Measurements from ENCODE around the gene TMEM117. TPM values are rescaled to one million over a fixed set of nuclear protein-coding genes. Genes with fewer than 3 reads are reported as not detected.

Gene TMEM117
- total and polyA plus RNA-seq, 10 of the 15 experiments (the other 5 are each of a cell fraction or from before 2014, with no cell fraction given): 3.1 to 8.2 (median 6.1) TPM

DNA sequence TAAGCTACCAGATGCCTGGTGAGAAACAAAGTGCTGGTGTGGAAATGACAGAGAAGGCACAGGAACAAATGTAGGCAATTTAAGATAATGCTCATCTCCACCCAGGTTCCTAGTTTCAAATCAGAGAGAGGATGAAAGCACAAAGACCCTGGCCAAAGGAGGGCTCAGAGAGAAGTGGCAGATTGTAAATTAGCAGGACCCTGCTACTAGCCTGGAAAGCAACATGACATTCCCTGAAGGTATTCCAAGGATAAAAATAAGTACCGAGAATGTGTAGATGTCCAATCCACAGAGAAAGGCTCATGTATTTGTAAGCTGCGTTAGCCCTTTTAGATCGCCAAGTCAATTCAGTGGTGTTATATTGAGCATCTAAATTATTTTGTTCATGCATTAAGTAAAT, 324.0 kb downstream of the TMEM117 start (continued):
- TF ChIP-seq, protein P1, sequence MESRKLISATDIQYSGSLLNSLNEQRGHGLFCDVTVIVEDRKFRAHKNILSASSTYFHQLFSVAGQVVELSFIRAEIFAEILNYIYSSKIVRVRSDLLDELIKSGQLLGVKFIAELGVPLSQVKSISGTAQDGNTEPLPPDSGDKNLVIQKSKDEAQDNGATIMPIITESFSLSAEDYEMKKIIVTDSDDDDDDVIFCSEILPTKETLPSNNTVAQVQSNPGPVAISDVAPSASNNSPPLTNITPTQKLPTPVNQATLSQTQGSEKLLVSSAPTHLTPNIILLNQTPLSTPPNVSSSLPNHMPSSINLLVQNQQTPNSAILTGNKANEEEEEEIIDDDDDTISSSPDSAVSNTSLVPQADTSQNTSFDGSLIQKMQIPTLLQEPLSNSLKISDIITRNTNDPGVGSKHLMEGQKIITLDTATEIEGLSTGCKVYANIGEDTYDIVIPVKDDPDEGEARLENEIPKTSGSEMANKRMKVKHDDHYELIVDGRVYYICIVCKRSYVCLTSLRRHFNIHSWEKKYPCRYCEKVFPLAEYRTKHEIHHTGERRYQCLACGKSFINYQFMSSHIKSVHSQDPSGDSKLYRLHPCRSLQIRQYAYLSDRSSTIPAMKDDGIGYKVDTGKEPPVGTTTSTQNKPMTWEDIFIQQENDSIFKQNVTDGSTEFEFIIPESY (IDR thresholded peaks at IDR 0.05): no peak
- TF ChIP-seq IKZF2 (IDR thresholded peaks at IDR 0.05): no peak
- TF ChIP-seq, protein P2, sequence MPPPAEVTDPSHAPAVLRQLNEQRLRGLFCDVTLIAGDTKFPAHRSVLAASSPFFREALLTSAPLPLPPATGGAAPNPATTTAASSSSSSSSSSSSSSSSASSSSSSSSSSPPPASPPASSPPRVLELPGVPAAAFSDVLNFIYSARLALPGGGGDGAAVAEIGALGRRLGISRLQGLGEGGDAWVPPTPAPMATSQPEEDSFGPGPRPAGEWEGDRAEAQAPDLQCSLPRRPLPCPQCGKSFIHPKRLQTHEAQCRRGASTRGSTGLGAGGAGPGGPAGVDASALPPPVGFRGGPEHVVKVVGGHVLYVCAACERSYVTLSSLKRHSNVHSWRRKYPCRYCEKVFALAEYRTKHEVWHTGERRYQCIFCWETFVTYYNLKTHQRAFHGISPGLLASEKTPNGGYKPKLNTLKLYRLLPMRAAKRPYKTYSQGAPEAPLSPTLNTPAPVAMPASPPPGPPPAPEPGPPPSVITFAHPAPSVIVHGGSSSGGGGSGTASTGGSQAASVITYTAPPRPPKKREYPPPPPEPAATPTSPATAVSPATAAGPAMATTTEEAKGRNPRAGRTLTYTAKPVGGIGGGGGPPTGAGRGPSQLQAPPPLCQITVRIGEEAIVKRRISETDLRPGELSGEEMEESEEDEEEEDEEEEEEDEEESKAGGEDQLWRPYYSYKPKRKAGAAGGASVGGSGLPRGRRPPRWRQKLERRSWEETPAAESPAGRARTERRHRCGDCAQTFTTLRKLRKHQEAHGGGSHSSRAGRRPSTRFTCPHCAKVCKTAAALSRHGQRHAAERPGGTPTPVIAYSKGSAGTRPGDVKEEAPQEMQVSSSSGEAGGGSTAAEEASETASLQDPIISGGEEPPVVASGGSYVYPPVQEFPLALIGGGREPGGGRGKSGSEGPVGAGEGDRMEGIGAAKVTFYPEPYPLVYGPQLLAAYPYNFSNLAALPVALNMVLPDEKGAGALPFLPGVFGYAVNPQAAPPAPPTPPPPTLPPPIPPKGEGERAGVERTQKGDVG (CRISPR knock-in tag; IDR thresholded peaks at IDR 0.05): no peak

DNA sequence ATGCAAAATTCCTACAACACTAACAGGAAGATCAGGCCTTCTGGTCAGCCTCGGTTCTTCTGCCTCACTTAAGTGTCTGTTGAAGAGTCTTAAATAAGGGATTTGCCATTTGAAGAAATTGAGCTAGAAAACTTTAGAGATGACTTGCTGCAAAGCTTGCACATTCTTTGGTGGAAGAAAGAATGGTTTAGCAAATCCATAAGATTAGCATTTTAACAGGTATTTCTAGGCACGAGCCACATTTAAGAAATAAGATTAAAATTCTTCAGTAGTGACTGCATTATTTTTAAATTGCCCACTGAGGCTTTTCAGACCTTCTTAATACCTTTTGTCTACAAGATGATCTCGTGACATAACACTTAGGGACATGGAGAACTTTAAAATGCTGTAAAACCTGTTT, 327.1 kb downstream of the TMEM117 start:
- Histone ChIP-seq H3K27me3 (replicated peaks in 1 of 2; ENCODE audit: control insufficient read depth in 2 of 2, insufficient read depth in 2 of 2, low read length in 1 of 2) (no peaks in the 10 kb centered on the region), H3K4me2 (ENCODE audit: control insufficient read depth, insufficient read depth) (no peak overlapping the region), H3K27ac (ENCODE audit: control insufficient read depth, insufficient read depth) (no peak overlapping the region), H3K79me2 (ENCODE audit: control insufficient read depth, insufficient read depth, low read length) (no peaks in the 10 kb centered on the region), H3K9ac (ENCODE audit: control insufficient read depth, insufficient read depth, low read length) (no peak overlapping the region), H4K20me1 (ENCODE audit: control insufficient read depth, insufficient read depth) (no peaks in the 10 kb centered on the region), H3K9me3 (replicated peaks; ENCODE audit: control insufficient read depth, insufficient read depth, low read length) (no peaks in the 10 kb centered on the region), H3K4me3 (no peak overlapping the region), H3K4me1 (ENCODE audit: control insufficient read depth, insufficient read depth, low read length) (peaks cover 1% of the 10 kb centered on the region; the same call in 1 of the 2 replicates), H3K36me3 (ENCODE audit: control insufficient read depth in 2 of 2, insufficient read depth in 2 of 2, low read length in 1 of 2) (no peaks in the 10 kb centered on the region), H2AFZ (ENCODE audit: control insufficient read depth, low read depth, low read length) (no peak overlapping the region)
- TF ChIP-seq FOXM1 (IDR thresholded peaks at IDR 0.05; ENCODE audit: low read depth, low read length) (no peak), BRCA1 (IDR thresholded peaks at IDR 0.05; ENCODE audit: low read depth, low read length) (no peak), RUNX3 (IDR thresholded peaks at IDR 0.05; ENCODE audit: low read length) (no peak), JUND (IDR thresholded peaks at IDR 0.05; ENCODE audit: low read depth, low read length) (no peak), NFYB (IDR thresholded peaks at IDR 0.05; ENCODE audit: insufficient read depth, low read depth, low read length) (no peak), LARP7 (IDR thresholded peaks at IDR 0.05) (no peak)
- TF ChIP-seq, protein P3, sequence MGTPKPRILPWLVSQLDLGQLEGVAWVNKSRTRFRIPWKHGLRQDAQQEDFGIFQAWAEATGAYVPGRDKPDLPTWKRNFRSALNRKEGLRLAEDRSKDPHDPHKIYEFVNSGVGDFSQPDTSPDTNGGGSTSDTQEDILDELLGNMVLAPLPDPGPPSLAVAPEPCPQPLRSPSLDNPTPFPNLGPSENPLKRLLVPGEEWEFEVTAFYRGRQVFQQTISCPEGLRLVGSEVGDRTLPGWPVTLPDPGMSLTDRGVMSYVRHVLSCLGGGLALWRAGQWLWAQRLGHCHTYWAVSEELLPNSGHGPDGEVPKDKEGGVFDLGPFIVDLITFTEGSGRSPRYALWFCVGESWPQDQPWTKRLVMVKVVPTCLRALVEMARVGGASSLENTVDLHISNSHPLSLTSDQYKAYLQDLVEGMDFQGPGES (IDR thresholded peaks at IDR 0.05): no peak
- in situ Hi-C loops (cut with MboI): no loop called here
- ChIA-PET RAD21 (ENCODE audit: unreplicated experiment) (no interaction called here), POLR2A (no interaction called here), CTCF (interaction anchor here (1.7 kb wide), 1 partner anchor 10 kb away, joined by 3 read pairs; no protein-coding TSS in a partner anchor), SMC1A (ENCODE audit: uncharacterized antibody, unreplicated experiment) (no interaction called here)
- BruUV-seq (replicated peaks): no TSS peak
- DNase-seq (ENCODE audit: low read depth, low spot score) (no peak), FAIRE-seq (no peak), ATAC-seq (no peak)
- WGBS (ENCODE audit: insufficient coverage, insufficient replicate concordance, low lambda C conversion rate, missing lambda C conversion rate): 99% methylated on average over 3 of the region's 3 CpGs
- intact Hi-C loops (cut with micrococcal nuclease; ENCODE audit: unreplicated experiment): no loop called here
